K562 (cell line): ENCODE data around the gene CEP20. TPM values are rescaled to one million over a fixed set of nuclear protein-coding genes. Genes with fewer than 3 reads are reported as not detected.

Experiments used
- ATAC-seq: fragments of 200-7000 bp; cut with Tn5 transposase; 3 replicates; pipeline ENCODE4 v1.9.1; 2020; ENCODE audit warnings: moderate library complexity
- BruUV-seq: library from RNA; stranded (reverse); fragments of 400-500 nt; replicated peaks from 2 replicates; lab custom pipeline; 2021; lab: Mats Ljungman, UMichigan
- CTCF ChIA-PET: fragments of 300-600 bp; formaldehyde crosslinking; extraction: SDS; loops from one replicate; lab custom pipeline; 2021; ENCODE audit warnings: low intra/inter-chr PET ratio; lab: Yijun Ruan, JAX
- POLR2A ChIA-PET: fragments of 300-600, 350-650 bp; sonication (Branson Sonifier 250); formaldehyde crosslinking; extraction: SDS; loops from one replicate; lab custom pipeline; 2021; ENCODE audit warnings: antibody characterized with exemption, inconsistent platforms; lab: Yijun Ruan, JAX
- DNase-seq, 4 experiments: peaks; one replicate each; pipeline versions ENCODE4 v3.0.0 to v3.0.0-alpha.2; 2011 to 2018; ENCODE audit warnings: low spot score in 3 of 4, mixed read lengths in 3 of 4; ENCODE audit errors: extremely low read depth in 1 of 4
- FAIRE-seq: peaks from 2 replicates; lab custom pipeline; 2011; peaks lifted over from hg19 to GRCh38; lab: Jason Lieb, UNC
- H2AFZ ChIP-seq: 2 replicates; pipeline ENCODE4 v1.6.0; 2011; ENCODE audit warnings: low read depth, low read length, control low read depth, inconsistent platforms
- H3K27ac ChIP-seq: fragments of 200-600 bp; 3 replicates; pipeline ENCODE4 v1.8.0; 2011; ENCODE audit warnings: low read depth, mild to moderate bottlenecking, control low read depth, inconsistent platforms, low read length, moderate library complexity, mixed read lengths; ENCODE audit errors: extremely low read depth
- H3K27me3 ChIP-seq, 2 experiments: fragments of 300-600 bp in 1 of 2; 2 replicates in 1 of 2; 3 replicates in 1 of 2; pipeline versions ENCODE4 v1.6.0 to v1.8.0; 2011; ENCODE audit warnings: inconsistent platforms in 2 of 2, low read length in 2 of 2, mild to moderate bottlenecking in 1 of 2, mixed read lengths in 1 of 2, moderate library complexity in 1 of 2; ENCODE audit not compliant: control insufficient read depth in 2 of 2, insufficient read depth in 2 of 2
- H3K36me3 ChIP-seq: fragments of 300-600 bp; 3 replicates; pipeline ENCODE4 v1.8.0; 2011; ENCODE audit warnings: mild to moderate bottlenecking, low read length, inconsistent platforms; ENCODE audit not compliant: control insufficient read depth, insufficient read depth
- H3K4me1 ChIP-seq, 2 experiments: fragments of 200-600 bp in 1 of 2; replicated peaks in 1 of 2; 2 replicates in 1 of 2; 3 replicates in 1 of 2; pipeline versions ENCODE4 v1.5.1 to v1.8.0; 2011; ENCODE audit warnings: inconsistent platforms in 2 of 2, low read length in 2 of 2, mild to moderate bottlenecking in 1 of 2, mixed read lengths in 1 of 2, moderate library complexity in 1 of 2; ENCODE audit not compliant: control insufficient read depth in 2 of 2, insufficient read depth in 2 of 2
- H3K4me2 ChIP-seq: 2 replicates; pipeline ENCODE4 v1.6.1; 2011; ENCODE audit warnings: low read length, control low read depth, inconsistent platforms, mixed read lengths; ENCODE audit not compliant: insufficient read depth
- H3K4me3 ChIP-seq: fragments of 200-600 bp; sonication (generic), shearing (Covaris generic); 2 replicates; pipeline ENCODE4 v1.5.1; 2016; ENCODE audit warnings: control low read depth, inconsistent platforms
- H3K79me2 ChIP-seq: fragments of 200-600 bp; 3 replicates; pipeline ENCODE4 v1.8.0; 2011; ENCODE audit warnings: low read length, inconsistent platforms; ENCODE audit not compliant: control insufficient read depth, insufficient read depth
- H3K9ac ChIP-seq, 2 experiments: 2 replicates each; pipeline versions ENCODE4 v1.6.0 to v1.6.1; 2011; ENCODE audit warnings: low read depth in 2 of 2, low read length in 2 of 2, control low read depth in 1 of 2, inconsistent platforms in 1 of 2, mild to moderate bottlenecking in 1 of 2, mixed read lengths in 1 of 2; ENCODE audit not compliant: insufficient read depth in 1 of 2
- H3K9me1 ChIP-seq: one replicate; pipeline ENCODE4 v1.6.0; 2011; ENCODE audit warnings: inconsistent platforms, mild to moderate bottlenecking, low read length, moderate library complexity; ENCODE audit not compliant: control insufficient read depth, insufficient read depth
- H3K9me3 ChIP-seq: replicated peaks from 2 replicates; pipeline ENCODE4 v1.5.1; 2011; ENCODE audit warnings: low read depth, low read length, inconsistent platforms; ENCODE audit not compliant: control insufficient read depth, insufficient read depth
- H4K20me1 ChIP-seq: replicated peaks from 2 replicates; pipeline ENCODE4 v1.6.1; 2011; ENCODE audit warnings: low read length, inconsistent platforms, mixed read lengths; ENCODE audit not compliant: control insufficient read depth, insufficient read depth
- ADNP ChIP-seq: fragments of 200-800 bp; sonication (Bioruptor generic); IDR thresholded peaks from 2 replicates; pipeline ENCODE4 v1.6.1; 2016; ENCODE audit warnings: missing genetic modification characterization, missing compliant biosample characterization
- BMI1 ChIP-seq: fragments of 150-350 bp; IDR thresholded peaks from 2 replicates; pipeline ENCODE4 v1.6.1; 2014; ENCODE audit warnings: low read length
- KAT8 ChIP-seq: fragments of 450-650 bp; IDR thresholded peaks from 2 replicates; pipeline ENCODE4 v1.6.1; 2016; ENCODE audit warnings: low read depth, mild to moderate bottlenecking
- SAP30 ChIP-seq: fragments of 200-600 bp; sonication (generic); IDR thresholded peaks from 2 replicates; pipeline ENCODE4 v1.6.1; 2012; ENCODE audit warnings: borderline replicate concordance, low read depth, mild to moderate bottlenecking, moderate library complexity, low read length, control low read depth, inconsistent platforms; ENCODE audit not compliant: insufficient read depth, poor library complexity, severe bottlenecking
- TARDBP ChIP-seq: fragments of 450-650 bp; IDR thresholded peaks from 2 replicates; pipeline ENCODE4 v1.6.1; 2016
- ZNF121 ChIP-seq: sonication (generic); formaldehyde crosslinking; conservative IDR thresholded peaks from 2 replicates; pipeline ENCODE4 v1.8.0; 2022; ENCODE audit warnings: missing genetic modification reagents
- WGBS: fragments of 100-300 bp; shearing (Covaris generic); methylation state at CpG from one replicate; pipeline ENCODE4 v1.1.6; 2016; ENCODE audit warnings: low coverage, mixed read lengths; ENCODE audit not compliant: insufficient coverage; ENCODE audit errors: missing lambda C conversion rate; 5-methylcytosine and 5-hydroxymethylcytosine counted together
- in situ Hi-C: fragments of 300-500 bp; cut with MboI; formaldehyde crosslinking; loops from 4 replicates; pipeline ENCODE4 v1.15.0; 2018; ENCODE audit warnings: inconsistent platforms, mixed read lengths
- intact Hi-C: fragments of 100-400 bp; cut with micrococcal nuclease; formaldehyde crosslinking; loops from 2 replicates; pipeline ENCODE4 v1.14.2; 2022
- polyA plus RNA-seq, 8 experiments: library from polyadenylated mRNA; depleted of rRNA in 4 of 8; stranded (reverse) in 5 of 8; unstranded in 3 of 8; fragments of >200 nt; fragmentation: Nextera tagmentation in 2 of 8; fragmentation: Illumina TruSeq in 1 of 8; extraction: Ambion mirVana in 2 of 8; extraction: Trizol in 1 of 8; gene quantifications; 2 replicates each; pipeline versions ENCODE4 v1.2.1 to v1.2.3, GENCODE V29; 2011 to 2014; ENCODE audit warnings: inconsistent platforms in 1 of 8, missing spikeins in 1 of 8
- total RNA-seq, 7 experiments: library from RNA; depleted of rRNA in 6 of 7; stranded (reverse); fragments of >200 nt in 6 of 7; fragmentation: Illumina TruSeq in 2 of 7; extraction: Trizol in 2 of 7; gene quantifications; 2 replicates each; pipeline versions ENCODE4 v1.2.1 to v1.2.3, GENCODE V29; 2011 to 2021; ENCODE audit warnings: low replicate concordance in 1 of 7
- TF ChIP-seq, protein P1 (sequence below): fragments of 450-650 bp; formaldehyde crosslinking; IDR thresholded peaks from 2 replicates; pipeline ENCODE4 v1.4.0; 2020; ENCODE audit warnings: mild to moderate bottlenecking

CEP20 gene
- total and polyA plus RNA-seq, 9 of the 15 experiments (the other 6 are each of a cell fraction or from before 2014, with no cell fraction given) = 41.3 to 150 (median 104) TPM

DNA sequence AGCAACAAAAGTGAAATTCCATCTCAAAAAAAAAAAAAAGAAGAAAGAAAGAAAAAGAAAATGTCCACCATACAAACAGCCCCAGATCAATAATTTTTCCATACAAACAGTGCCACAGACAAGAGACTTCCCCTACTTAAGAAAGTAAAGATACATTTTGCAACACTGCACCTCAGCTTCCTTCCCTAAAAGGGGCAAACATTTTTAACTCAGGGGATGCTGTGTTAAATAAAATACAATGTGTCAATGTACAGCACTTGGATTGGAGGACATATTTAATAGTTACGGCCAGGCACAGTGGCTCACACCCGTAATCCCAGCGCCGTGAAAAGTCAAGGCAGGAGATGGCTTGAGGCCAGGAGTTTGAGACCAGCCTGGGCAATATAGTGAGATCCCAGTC is 53.9 kb downstream of the CEP20 start:
- Histone ChIP-seq H2AFZ (no peak overlapping the region), H3K4me2 (no peak overlapping the region), H3K27ac (no peak overlapping the region), H3K9ac (no peak overlapping the region), H3K9me1 (no peaks in the 10 kb centered on the region), H3K9me3 (no peaks in the 10 kb centered on the region), H3K79me2 (no peaks in the 10 kb centered on the region), H3K36me3 (no peaks in the 10 kb centered on the region), H3K4me3 (no peak overlapping the region), H3K27me3 (peaks cover 11 to 41% of the 10 kb centered on the region in 2 experiments; a peak in 4 of 5 replicates), H3K4me1 (no peaks in the 10 kb centered on the region), H4K20me1 (no peaks in the 10 kb centered on the region)
- DNase-seq (no peak), ATAC-seq (no peak), FAIRE-seq (no peak)
- CTCF ChIA-PET = no interaction called here
- WGBS = 0% methylated on average over 4 of the region's 4 CpGs
- TF ChIP-seq BMI1 (no peak), ZNF121 (CRISPR knock-in tag) (peak; percentile 41; the same call in 1 of the 2 replicates)
- POLR2A ChIA-PET = interaction anchor here (1.0 to 1.5 kb wide), 2 partner anchors 9 to 25 kb away, joined by 3 read pairs; no protein-coding TSS in a partner anchor
- BruUV-seq = no TSS peak
- in situ Hi-C loops = no loop called here
- intact Hi-C loops = no loop called here

DNA sequence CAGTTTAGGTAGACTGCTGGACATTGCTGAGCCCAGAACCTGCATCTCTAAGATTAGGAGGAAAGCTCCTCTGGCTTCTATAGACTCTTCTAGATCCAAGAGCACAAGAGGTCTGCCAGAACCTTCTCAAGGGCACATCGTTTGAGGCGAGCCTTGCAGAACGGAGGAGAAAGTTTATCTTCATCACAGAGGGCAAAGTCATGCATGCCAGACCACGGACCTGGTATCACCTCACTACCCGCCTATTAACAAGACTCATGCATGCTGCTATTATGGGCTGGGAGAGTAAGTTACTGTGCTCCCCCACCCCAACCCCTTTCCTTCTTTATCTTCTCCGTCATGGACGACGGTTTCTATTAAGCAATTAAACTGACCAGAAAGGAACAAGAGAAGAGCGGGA is 54.9 kb downstream of the CEP20 start:
- H4K20me1 ChIP-seq = no peaks in the 10 kb centered on the region
- no TSS peak for BruUV-seq
- WGBS = 1% methylated on average over 9 of the region's 9 CpGs
- ATAC-seq (no peak), DNase-seq (no peak), FAIRE-seq (peak; percentile 54)
- H3K27ac ChIP-seq = no peak overlapping the region
- no peak overlapping the region for H2AFZ ChIP-seq
- intact Hi-C loops (no loop called here), in situ Hi-C loops (no loop called here)
- TF ChIP-seq TARDBP (no peak), ADNP (tag) (no peak), SAP30 (no peak), KAT8 (no peak)
- TF ChIP-seq, protein P1, sequence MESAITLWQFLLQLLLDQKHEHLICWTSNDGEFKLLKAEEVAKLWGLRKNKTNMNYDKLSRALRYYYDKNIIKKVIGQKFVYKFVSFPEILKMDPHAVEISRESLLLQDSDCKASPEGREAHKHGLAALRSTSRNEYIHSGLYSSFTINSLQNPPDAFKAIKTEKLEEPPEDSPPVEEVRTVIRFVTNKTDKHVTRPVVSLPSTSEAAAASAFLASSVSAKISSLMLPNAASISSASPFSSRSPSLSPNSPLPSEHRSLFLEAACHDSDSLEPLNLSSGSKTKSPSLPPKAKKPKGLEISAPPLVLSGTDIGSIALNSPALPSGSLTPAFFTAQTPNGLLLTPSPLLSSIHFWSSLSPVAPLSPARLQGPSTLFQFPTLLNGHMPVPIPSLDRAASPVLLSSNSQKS = no peak
- no peaks in the 10 kb centered on the region for H3K4me1 ChIP-seq
- no peaks in the 10 kb centered on the region for H3K9me1 ChIP-seq
- ChIA-PET POLR2A (interaction anchor here (1.0 to 1.6 kb wide), 3 partner anchors 9 to 26 kb away, joined by 3 to 4 read pairs (median 3); no protein-coding TSS in a partner anchor), CTCF (no interaction called here)
- no peak overlapping the region for H3K4me2 ChIP-seq
- no peaks in the 10 kb centered on the region for H3K9me3 ChIP-seq
- no peaks in the 10 kb centered on the region for H3K79me2 ChIP-seq
- no peak overlapping the region for H3K4me3 ChIP-seq
- no peaks in the 10 kb centered on the region for H3K36me3 ChIP-seq
- peaks cover 11 to 42% of the 10 kb centered on the region in 2 experiments; a peak in 4 of 5 replicates for H3K27me3 ChIP-seq
- no peak overlapping the region for H3K9ac ChIP-seq
